ENCODE measurements around the gene RNF121. TPM values are rescaled to one million over a fixed set of nuclear protein-coding genes. Genes with fewer than 3 reads are reported as not detected.

RNF121 gene
- total and polyA plus RNA-seq, 2 donors (not counting 1 experiment from before 2014, with no cell fraction given), result 29.6 to 48.6 TPM

DNA sequence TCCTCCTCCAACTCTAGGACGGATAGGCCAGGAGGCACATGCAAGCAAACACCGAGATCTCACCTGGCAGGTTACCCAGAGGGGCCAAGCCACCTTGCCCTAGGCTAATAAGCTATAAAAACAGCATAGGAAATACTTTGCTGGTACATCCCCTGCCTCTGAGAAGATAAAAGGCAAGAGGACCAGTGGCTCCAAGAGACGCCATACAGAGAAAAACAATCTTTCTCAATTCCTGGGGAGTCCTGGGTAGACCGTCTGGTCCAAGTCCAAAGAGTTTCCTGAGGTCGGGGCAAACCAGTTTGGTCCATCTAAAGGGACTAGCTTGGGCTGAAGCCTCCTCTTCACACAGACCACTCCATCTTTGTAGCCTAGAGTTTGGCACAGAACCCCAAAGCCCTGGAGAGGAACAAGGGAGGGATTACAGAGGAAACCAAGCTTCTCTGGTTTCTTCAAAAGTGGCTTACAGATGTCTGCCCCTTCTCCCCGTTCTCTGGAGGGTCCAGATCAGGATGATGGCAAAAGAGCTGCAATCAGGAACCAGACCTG is 111.1 kb downstream of the RNF121 start:
- Histone ChIP-seq H3K4me1 (ENCODE audit: control insufficient read depth, extremely low read depth, insufficient read depth, low read length) (peaks cover 18% of the 10 kb centered on the region), H3K4me3 (replicated peaks in 1 of 4; ENCODE audit: control extremely low read depth in 1 of 4, insufficient read depth in 1 of 4, low read depth in 3 of 4, low read length in 4 of 4) (peak overlapping the region; percentile 47 to 96 (median 76)), H2AFZ (ENCODE audit: low read length) (no peak overlapping the region), H3K79me2 (ENCODE audit: control insufficient read depth, insufficient read depth, low read length) (peaks cover 70% of the 10 kb centered on the region), H3K9ac (ENCODE audit: insufficient read depth, low read length) (peak overlapping the region; percentile 79), H3K27ac (ENCODE audit: insufficient read depth, low read length) (peak overlapping the region; percentile 92), H3K9me3 (ENCODE audit: control insufficient read depth, insufficient read depth, low read depth, low read length) (no peaks in the 10 kb centered on the region), H3K4me2 (ENCODE audit: extremely low read depth, insufficient read depth, low read length) (peak overlapping the region; percentile 97), H3K36me3 (ENCODE audit: control insufficient read depth, insufficient read depth, low read length) (no peaks in the 10 kb centered on the region), H3K27me3 (ENCODE audit: control insufficient read depth, insufficient read depth, low read length) (no peaks in the 10 kb centered on the region), H4K20me1 (ENCODE audit: control insufficient read depth, extremely low read depth, insufficient read depth, low read length) (no peaks in the 10 kb centered on the region)
- DNase-seq (ENCODE audit: low read depth in 2 of 2), result no peak
- TF ChIP-seq EZH2 (IDR thresholded peaks at IDR 0.05; ENCODE audit: low read length, missing control alignments) (no peak), CTCF (conservative IDR thresholded peaks at IDR 0.05 in 1 of 2, IDR thresholded peaks at IDR 0.05 in 1 of 2; ENCODE audit: low read depth in 1 of 2, low read length in 2 of 2) (no peak)

DNA sequence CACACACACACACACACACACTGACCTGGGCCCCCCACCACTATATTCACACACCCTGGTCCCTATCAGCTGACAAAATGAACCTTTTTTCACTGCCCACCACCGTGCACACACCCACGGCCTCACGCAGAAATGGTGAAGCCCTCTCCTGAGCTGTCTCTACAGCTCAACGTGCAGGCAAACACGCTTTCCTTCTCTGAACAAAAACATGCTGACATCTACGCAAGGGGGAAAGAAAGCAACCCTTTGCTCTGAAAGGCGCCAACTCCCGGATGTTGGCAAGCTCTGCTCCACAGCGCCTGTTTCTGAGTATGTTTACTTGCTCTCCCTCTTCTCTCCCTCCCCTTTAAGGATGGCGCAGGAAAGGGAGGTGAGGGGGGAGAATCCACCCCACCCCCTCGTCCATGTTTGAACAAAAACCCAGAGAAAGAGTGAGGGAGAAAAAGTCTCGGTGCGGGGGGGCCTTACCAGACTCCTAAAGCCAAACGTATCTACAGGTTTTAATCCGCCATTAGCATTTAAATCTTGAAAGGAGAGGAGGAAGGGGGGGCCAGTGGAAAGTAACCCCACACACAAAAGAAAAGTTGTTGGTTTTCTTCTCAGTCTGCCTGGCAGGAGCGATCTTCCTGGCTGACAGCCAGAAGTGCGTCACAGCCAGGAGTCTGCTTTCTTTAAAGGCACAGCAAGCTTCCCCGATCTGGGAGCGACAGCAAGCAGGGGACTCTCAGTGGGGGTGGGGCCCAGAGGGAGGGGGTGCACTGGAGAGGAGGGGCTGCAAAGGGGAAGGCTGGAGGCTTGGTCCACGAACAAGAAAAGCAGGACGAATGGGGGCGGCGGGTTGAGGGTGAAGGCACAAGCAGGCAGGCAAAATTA is 111.9 kb downstream of the RNF121 start:
- Histone ChIP-seq H3K9ac (ENCODE audit: insufficient read depth, low read length) (peak overlapping the region; percentile 79), H3K4me3 (replicated peaks in 1 of 4; ENCODE audit: control extremely low read depth in 1 of 4, insufficient read depth in 1 of 4, low read depth in 3 of 4, low read length in 4 of 4) (peak overlapping the region; percentile 47 to 96 (median 76)), H3K4me2 (ENCODE audit: extremely low read depth, insufficient read depth, low read length) (peak overlapping the region; percentile 97), H3K9me3 (ENCODE audit: control insufficient read depth, insufficient read depth, low read depth, low read length) (no peaks in the 10 kb centered on the region), H3K36me3 (ENCODE audit: control insufficient read depth, insufficient read depth, low read length) (no peaks in the 10 kb centered on the region), H3K4me1 (ENCODE audit: control insufficient read depth, extremely low read depth, insufficient read depth, low read length) (peaks cover 18% of the 10 kb centered on the region), H2AFZ (ENCODE audit: low read length) (peak overlapping the region; percentile 84), H4K20me1 (ENCODE audit: control insufficient read depth, extremely low read depth, insufficient read depth, low read length) (no peaks in the 10 kb centered on the region), H3K79me2 (ENCODE audit: control insufficient read depth, insufficient read depth, low read length) (peaks cover 70% of the 10 kb centered on the region), H3K27ac (ENCODE audit: insufficient read depth, low read length) (peak overlapping the region; percentile 92), H3K27me3 (ENCODE audit: control insufficient read depth, insufficient read depth, low read length) (no peaks in the 10 kb centered on the region)
- TF ChIP-seq CTCF (conservative IDR thresholded peaks at IDR 0.05 in 1 of 2, IDR thresholded peaks at IDR 0.05 in 1 of 2; ENCODE audit: low read depth in 1 of 2, low read length in 2 of 2) (no peak), EZH2 (IDR thresholded peaks at IDR 0.05; ENCODE audit: low read length, missing control alignments) (no peak)
- DNase-seq (ENCODE audit: low read depth in 2 of 2), result peak; percentile 93 to 98

DNA sequence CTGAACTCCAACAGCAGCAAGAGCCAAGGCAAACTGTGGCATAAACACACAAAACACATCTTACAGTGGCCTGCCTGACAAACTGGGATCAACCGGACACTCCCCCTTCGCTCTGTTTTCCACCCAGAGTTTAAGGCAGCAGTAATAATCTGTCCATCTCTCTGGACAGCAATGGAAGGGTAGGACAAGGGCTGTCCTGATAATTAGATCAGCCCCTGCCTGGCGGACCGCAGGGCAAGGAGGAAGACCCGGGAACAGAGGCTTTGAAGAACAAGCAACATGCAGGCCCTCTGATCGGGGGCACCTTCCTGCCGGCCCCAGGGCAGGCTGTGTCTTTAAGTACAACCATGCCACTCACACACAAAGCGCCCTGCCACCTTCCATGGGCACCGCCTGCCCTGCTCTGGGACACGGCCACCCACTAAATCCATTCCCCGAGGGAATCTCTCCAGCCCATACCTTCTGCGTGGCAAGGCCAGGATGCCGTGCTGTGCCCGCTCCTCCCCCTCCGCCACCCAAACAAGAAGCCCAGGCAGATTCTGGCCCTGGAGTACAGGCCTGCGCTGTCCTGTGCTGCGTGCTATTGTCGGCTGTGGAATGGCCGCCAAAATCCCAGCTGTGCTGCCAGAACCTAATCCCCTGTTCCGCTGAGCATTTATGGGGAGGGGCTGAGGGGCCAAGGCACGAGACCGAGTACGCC is 112.7 kb downstream of the RNF121 start:
- Histone ChIP-seq H3K9ac (ENCODE audit: insufficient read depth, low read length) (peak overlapping the region; percentile 79), H3K4me2 (ENCODE audit: extremely low read depth, insufficient read depth, low read length) (peak overlapping the region; percentile 76), H3K36me3 (ENCODE audit: control insufficient read depth, insufficient read depth, low read length) (no peaks in the 10 kb centered on the region), H3K4me3 (replicated peaks in 1 of 4; ENCODE audit: control extremely low read depth in 1 of 4, insufficient read depth in 1 of 4, low read depth in 3 of 4, low read length in 4 of 4) (peak overlapping the region; percentile 47 to 96 (median 76)), H3K27me3 (ENCODE audit: control insufficient read depth, insufficient read depth, low read length) (no peaks in the 10 kb centered on the region), H2AFZ (ENCODE audit: low read length) (peak overlapping the region; percentile 84), H4K20me1 (ENCODE audit: control insufficient read depth, extremely low read depth, insufficient read depth, low read length) (no peaks in the 10 kb centered on the region), H3K79me2 (ENCODE audit: control insufficient read depth, insufficient read depth, low read length) (peaks cover 62% of the 10 kb centered on the region), H3K9me3 (ENCODE audit: control insufficient read depth, insufficient read depth, low read depth, low read length) (no peaks in the 10 kb centered on the region), H3K4me1 (ENCODE audit: control insufficient read depth, extremely low read depth, insufficient read depth, low read length) (peaks cover 18% of the 10 kb centered on the region), H3K27ac (ENCODE audit: insufficient read depth, low read length) (peak overlapping the region; percentile 92)
- TF ChIP-seq EZH2 (IDR thresholded peaks at IDR 0.05; ENCODE audit: low read length, missing control alignments), result no peak
- TF ChIP-seq CTCF (conservative IDR thresholded peaks at IDR 0.05 in 1 of 2, IDR thresholded peaks at IDR 0.05 in 1 of 2; ENCODE audit: low read depth in 1 of 2, low read length in 2 of 2), result no peak
- peak; percentile 78 to 82 for DNase-seq (ENCODE audit: low read depth in 2 of 2)

Data from fibroblast of lung (primary cell).